ACC112 (cell line): Measurements from ENCODE around the gene YIPF2.

Experiments used
- H2AFZ ChIP-seq: fragments of 200-600 bp; sonication (generic); one replicate; pipeline ENCODE4 v1.6.0; 2017; ENCODE audit warnings: antibody characterized with exemption, low read length; ENCODE audit not compliant: unreplicated experiment
- H3K27ac ChIP-seq: fragments of 200-600 bp; sonication (generic); 2 replicates; pipeline ENCODE4 v1.5.1; 2014; ENCODE audit warnings: low read depth, mild to moderate bottlenecking, antibody characterized with exemption, low read length, moderate library complexity
- H3K27me3 ChIP-seq: fragments of 200-600 bp; sonication (generic); 2 replicates; pipeline ENCODE4 v1.6.1; 2014; ENCODE audit warnings: mild to moderate bottlenecking, antibody characterized with exemption, low read length, moderate library complexity, mixed read lengths; ENCODE audit not compliant: insufficient read depth
- H3K36me3 ChIP-seq: fragments of 200-600 bp; sonication (generic); 2 replicates; pipeline ENCODE4 v1.6.1; 2016; ENCODE audit warnings: mild to moderate bottlenecking, antibody characterized with exemption, low read length, moderate library complexity, mixed read lengths; ENCODE audit not compliant: insufficient read depth
- H3K4me1 ChIP-seq: fragments of 200-600 bp; sonication (generic); one replicate; pipeline ENCODE4 v1.6.1; 2016; ENCODE audit warnings: low read length, mixed read lengths; ENCODE audit not compliant: insufficient read depth, unreplicated experiment, control insufficient read depth
- H3K4me3 ChIP-seq: fragments of 200-600 bp; sonication (generic); 2 replicates; pipeline ENCODE4 v1.5.1; 2014; ENCODE audit warnings: mild to moderate bottlenecking, low read depth, low read length
- H3K79me2 ChIP-seq: fragments of 200-600 bp; sonication (generic); one replicate; pipeline ENCODE4 v1.6.0; 2016; ENCODE audit warnings: low read length; ENCODE audit not compliant: control insufficient read depth, unreplicated experiment, insufficient read depth

Gene YIPF2

DNA sequence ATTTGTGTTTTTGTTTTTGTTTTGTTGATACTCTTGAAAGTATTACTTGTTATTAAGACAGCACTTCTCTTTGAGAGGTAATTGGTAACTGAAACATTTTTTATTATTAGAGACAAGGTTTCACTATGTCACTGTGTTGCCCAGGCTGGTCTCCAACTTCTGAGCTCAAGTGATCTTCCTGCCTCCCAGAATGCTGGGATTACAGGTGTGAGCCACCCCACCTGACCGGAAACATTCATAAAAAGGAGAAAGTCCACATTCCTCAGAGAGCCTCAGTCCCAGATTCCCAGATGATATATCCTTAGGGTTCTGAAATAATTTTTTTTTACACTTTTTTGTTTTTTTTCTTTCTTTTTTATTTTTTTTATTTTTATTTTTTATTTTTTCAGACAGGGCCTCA, 54.4 kb downstream of the YIPF2 start:
- peaks cover 56% of the 10 kb centered on the region for H3K79me2 ChIP-seq
- H3K27me3 ChIP-seq = no peaks in the 10 kb centered on the region
- no peaks in the 10 kb centered on the region for H3K36me3 ChIP-seq
- H3K4me3 ChIP-seq = no peak overlapping the region
- H2AFZ ChIP-seq = no peak overlapping the region
- H3K4me1 ChIP-seq = peaks cover 18% of the 10 kb centered on the region
- no peak overlapping the region for H3K27ac ChIP-seq

DNA sequence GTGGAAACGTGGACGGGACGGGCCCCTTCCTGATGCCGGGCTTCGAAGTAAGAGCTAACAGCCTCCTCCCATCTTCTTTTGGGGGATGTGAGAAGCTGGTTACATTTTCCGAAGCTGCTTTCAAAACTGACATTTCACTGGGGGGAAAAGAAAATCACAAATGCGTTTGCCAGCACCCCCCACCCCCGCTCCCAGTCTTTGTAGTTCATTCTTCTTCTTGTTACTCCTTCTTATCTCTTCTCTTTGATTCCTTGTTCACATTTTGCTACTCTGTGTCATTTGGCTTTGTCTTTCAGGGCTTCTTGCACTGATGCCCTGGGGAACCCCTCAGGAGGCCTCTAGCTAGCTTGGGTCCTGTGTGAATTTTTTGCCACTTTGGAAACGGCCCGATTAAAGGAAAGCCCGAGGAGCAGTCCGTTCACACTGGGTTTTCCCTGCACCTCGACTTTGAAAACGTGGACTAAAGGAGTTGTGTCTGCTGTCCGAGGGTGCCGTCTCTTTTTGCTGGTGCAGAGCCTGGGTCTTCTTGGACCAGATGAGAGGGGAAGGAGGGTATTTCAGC, 55.8 kb downstream of the YIPF2 start:
- H3K4me1 ChIP-seq = peaks cover 9% of the 10 kb centered on the region
- no peaks in the 10 kb centered on the region for H3K36me3 ChIP-seq
- peaks cover 47% of the 10 kb centered on the region for H3K79me2 ChIP-seq
- no peaks in the 10 kb centered on the region for H3K27me3 ChIP-seq
- H3K4me3 ChIP-seq = peak overlapping the region; percentile 95
- 0 out of 2 replicates have a peak overlapping the region, but pooled peaks have one; percentile 15 for H3K27ac ChIP-seq
- peak overlapping the region; percentile 60 for H2AFZ ChIP-seq
